GM18951 (cell line): Measurements from ENCODE around the gene CYLC2.

Experiments used
- POLR2A ChIP-seq: IDR thresholded peaks from 4 replicates; pipeline ENCODE4 v1.6.1; 2011; ENCODE audit warnings: mild to moderate bottlenecking; ENCODE audit not compliant: insufficient read length, insufficient read depth; ENCODE audit errors: extremely low read depth
- in situ Hi-C: fragments of 300-500 bp; cut with MboI; formaldehyde crosslinking; loops from one replicate; pipeline ENCODE4 v1.12.0; 2022; ENCODE audit warnings: low sequenced_read_pairs, mixed read lengths, inconsistent platforms; ENCODE audit not compliant: unreplicated experiment

CYLC2 gene

GRCh38 chr9:103041961-103042360 lies 46.8 kb downstream of the CYLC2 start:
- TF ChIP-seq POLR2A, result no peak
- in situ Hi-C loops, result no loop called here
